SK-N-SH treated with all-trans-retinoic acid at 6 μM for 48 hours (cell line): ENCODE measurements around the gene MRGPRX2.

Experiments used
- BACH2 ChIP-seq: fragments of 250-450 bp; sonication (Bioruptor Pico); IDR thresholded peaks from 2 replicates; pipeline ENCODE4 v1.9.0; 2021; ENCODE audit warnings: mild to moderate bottlenecking, borderline replicate concordance
- CSDC2 ChIP-seq: fragments of 250-450 bp; sonication (Bioruptor Pico); IDR thresholded peaks from 2 replicates; pipeline ENCODE4 v1.5.0; 2020; ENCODE audit warnings: mild to moderate bottlenecking, moderate library complexity
- ISL1 ChIP-seq: fragments of 250-450 bp; sonication (Bioruptor Pico); IDR thresholded peaks from 2 replicates; pipeline ENCODE4 v2.1.2; 2022; ENCODE audit warnings: mild to moderate bottlenecking, moderate library complexity
- ZFP3 ChIP-seq: fragments of 250-450 bp; sonication (Bioruptor Pico); IDR thresholded peaks from 2 replicates; pipeline ENCODE4 v1.5.0; 2020; ENCODE audit warnings: mild to moderate bottlenecking, moderate library complexity
- ZFP30 ChIP-seq: fragments of 450-650 bp; formaldehyde crosslinking; IDR thresholded peaks from 2 replicates; pipeline ENCODE4 v1.5.0; 2022; ENCODE audit warnings: mild to moderate bottlenecking, moderate library complexity
- ZNF565 ChIP-seq: fragments of 450-650 bp; formaldehyde crosslinking; conservative IDR thresholded peaks from 2 replicates; pipeline ENCODE4 v1.5.0; 2020; ENCODE audit warnings: low read depth, mild to moderate bottlenecking, moderate library complexity
- ZNF70 ChIP-seq: fragments of 450-650 bp; formaldehyde crosslinking; IDR thresholded peaks from 2 replicates; pipeline ENCODE4 v1.5.0; 2020; ENCODE audit warnings: mild to moderate bottlenecking, moderate library complexity
- ZNF8 ChIP-seq: fragments of 450-650 bp; formaldehyde crosslinking; IDR thresholded peaks from 2 replicates; pipeline ENCODE4 v1.5.0; 2020; ENCODE audit warnings: mild to moderate bottlenecking, moderate library complexity

DNA sequence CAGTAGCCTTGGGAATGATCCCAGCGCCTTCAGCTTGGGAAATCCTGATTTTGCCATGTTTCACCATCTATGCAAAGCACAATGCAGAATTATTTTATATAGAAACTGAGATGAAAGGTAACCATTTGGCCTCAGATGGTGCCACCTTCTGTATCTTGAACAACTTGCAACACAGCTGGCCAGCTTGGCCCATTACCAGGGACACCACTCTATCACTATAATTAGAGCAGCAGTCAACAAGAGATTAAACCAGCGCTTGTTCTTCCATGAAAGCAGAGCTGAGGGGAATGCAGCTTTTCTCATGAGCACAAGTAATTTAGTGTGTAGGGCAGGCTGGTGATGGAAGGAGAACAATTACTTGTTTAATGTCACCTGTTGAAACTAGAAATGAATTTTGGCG lies 49.8 kb upstream of the MRGPRX2 start:
- no peak for TF ChIP-seq BACH2 (CRISPR knock-in tag)
- TF ChIP-seq ZFP3 = no peak
- no peak for TF ChIP-seq ZNF565 (CRISPR knock-in tag)
- TF ChIP-seq ZNF8 (CRISPR knock-in tag) = no peak
- no peak for TF ChIP-seq CSDC2 (CRISPR knock-in tag)
- no peak for TF ChIP-seq ZNF70 (CRISPR knock-in tag)
- TF ChIP-seq ISL1 (CRISPR knock-in tag) = no peak
- TF ChIP-seq ZFP30 (CRISPR knock-in tag) = no peak
